Heart left ventricle (tissue), 13 donors: ENCODE measurements around the gene SEC22A.

Experiments
- POLR2A ChIP-seq, 2 donors: fragments of 450-650 bp; IDR thresholded peaks; one replicate each; pipeline ENCODE4 v1.6.1; 2017; ENCODE audit warnings: antibody characterized with exemption in 2 of 2, mild to moderate bottlenecking in 2 of 2, moderate library complexity in 2 of 2
- TF ChIP-seq, protein P1 (sequence below), 12 donors: fragments of 200-600 bp; sonication (generic) in 4 of 12; IDR thresholded peaks; one replicate each; pipeline versions ENCODE4 v1.5.0 to v1.8.0; 2018 to 2022; ENCODE audit warnings: antibody characterized with exemption in 12 of 12, mild to moderate bottlenecking in 5 of 12
- donor health status: ischemic (EF 13 %, LVEDD 7.1; RV severe dilation, severe dysfunction).
- donor health status: DM: no; HTN: yes; CAD: no.
- donor health status: DM: no; HTN: no; CAD: no.
- donor health status: ischemic (EF 25% LVEDD 6.9; RV normal size, moderate dysfunction).
- donor health status: ischemic (EF 25% LVEDD 5.7; RV mildly dilated, moderate dysfunction).
- donor health status: ischemic (EF 35%, LVEDD 5.7; RV mildly dilated, moderate dysfunction).
- donor health status: nonischemic (EF 11% LVEDD 7.7; RV severe dilation, severe dysfunction).
- donor health status: DM: yes; HTN: yes; CAD: no.
- donor health status: PGD.
- donor health status: ischemic (EF 29% LVEDD 5.4; RV normal size, mild dysfunction).
- donor health status: nonischemic (EF 23%, LVEDD 6.1; RV moderate dilation, normal function).

DNA sequence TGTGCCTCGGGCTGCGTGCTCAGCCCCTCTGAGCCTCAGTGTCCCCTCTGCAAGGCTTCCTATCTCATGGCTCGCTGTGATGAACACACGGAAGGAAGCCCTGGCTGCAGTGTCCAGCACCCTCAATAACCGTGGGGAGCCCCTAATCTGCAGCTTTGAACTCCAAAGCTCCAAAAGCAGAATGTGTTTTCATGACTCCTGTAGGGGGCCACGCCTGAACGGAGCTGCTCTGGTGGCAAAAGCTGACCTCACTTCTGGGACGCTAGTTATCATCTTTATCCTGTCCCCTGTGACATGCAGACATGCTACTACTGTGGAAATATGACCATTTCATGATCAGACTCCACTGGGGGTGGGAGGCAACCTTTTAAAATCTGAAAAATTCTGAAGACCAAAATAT, 98.8 kb downstream of the SEC22A start:
- TF ChIP-seq, protein P1, sequence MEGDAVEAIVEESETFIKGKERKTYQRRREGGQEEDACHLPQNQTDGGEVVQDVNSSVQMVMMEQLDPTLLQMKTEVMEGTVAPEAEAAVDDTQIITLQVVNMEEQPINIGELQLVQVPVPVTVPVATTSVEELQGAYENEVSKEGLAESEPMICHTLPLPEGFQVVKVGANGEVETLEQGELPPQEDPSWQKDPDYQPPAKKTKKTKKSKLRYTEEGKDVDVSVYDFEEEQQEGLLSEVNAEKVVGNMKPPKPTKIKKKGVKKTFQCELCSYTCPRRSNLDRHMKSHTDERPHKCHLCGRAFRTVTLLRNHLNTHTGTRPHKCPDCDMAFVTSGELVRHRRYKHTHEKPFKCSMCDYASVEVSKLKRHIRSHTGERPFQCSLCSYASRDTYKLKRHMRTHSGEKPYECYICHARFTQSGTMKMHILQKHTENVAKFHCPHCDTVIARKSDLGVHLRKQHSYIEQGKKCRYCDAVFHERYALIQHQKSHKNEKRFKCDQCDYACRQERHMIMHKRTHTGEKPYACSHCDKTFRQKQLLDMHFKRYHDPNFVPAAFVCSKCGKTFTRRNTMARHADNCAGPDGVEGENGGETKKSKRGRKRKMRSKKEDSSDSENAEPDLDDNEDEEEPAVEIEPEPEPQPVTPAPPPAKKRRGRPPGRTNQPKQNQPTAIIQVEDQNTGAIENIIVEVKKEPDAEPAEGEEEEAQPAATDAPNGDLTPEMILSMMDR (IDR thresholded peaks at IDR 0.05), result no peak
- no peak for TF ChIP-seq POLR2A (IDR thresholded peaks at IDR 0.05)
